ENCODE measurements around the gene HYI. TPM values are rescaled to one million over a fixed set of nuclear protein-coding genes. Genes with fewer than 3 reads are reported as not detected.

The HYI gene
- total and polyA plus RNA-seq, 2 of the 8 experiments (the other 6 are each of a cell fraction or from before 2014, with no cell fraction given) = 14.4 to 17.7 TPM

- CTCF ChIA-PET (ENCODE audit: partially characterized antibody) = interaction anchor here (1.6 to 1.7 kb wide), 2 partner anchors 18 to 53 kb away, joined by 3 read pairs; no protein-coding TSS in a partner anchor
- DNase-seq (ENCODE audit: low read depth in 1 of 2, low spot score in 2 of 2) (no peak), FAIRE-seq (no peak)
- H4K20me1 ChIP-seq (replicated peaks in 1 of 2; ENCODE audit: control insufficient read depth in 1 of 2, insufficient read depth in 2 of 2, low read length in 2 of 2) = peaks cover 0 to 8% of the 10 kb centered on the region in 2 experiments
- H3K9me3 ChIP-seq (ENCODE audit: insufficient read depth in 2 of 2, low read depth in 1 of 2, low read length in 1 of 2) = no peaks in the 10 kb centered on the region
- no peak overlapping the region for H2BK15ac ChIP-seq (ENCODE audit: low read length)
- H3K4me1 ChIP-seq (replicated peaks in 1 of 4; ENCODE audit: control insufficient read depth in 3 of 4, insufficient read depth in 4 of 4, low read length in 3 of 4) = no peaks in the 10 kb centered on the region
- no peak overlapping the region for H3K14ac ChIP-seq (ENCODE audit: insufficient read length)
- H3K23ac ChIP-seq (ENCODE audit: insufficient read length) = no peak overlapping the region
- H3K56ac ChIP-seq (replicated peaks; ENCODE audit: insufficient read length, low read depth, low read length) = no peak overlapping the region
- no peak overlapping the region for H4K91ac ChIP-seq (replicated peaks; ENCODE audit: insufficient read length, low read length)
- no peak overlapping the region for H4K8ac ChIP-seq (ENCODE audit: extremely low read depth, insufficient read depth, low read length)
- no peak for TF ChIP-seq TBP (IDR thresholded peaks at IDR 0.05; ENCODE audit: low read depth, low read length)
- no peak for TF ChIP-seq SAP30 (IDR thresholded peaks at IDR 0.05; ENCODE audit: insufficient read depth, insufficient replicate concordance, low read length)
- TF ChIP-seq RFX5 (IDR thresholded peaks at IDR 0.05; ENCODE audit: borderline replicate concordance, low read depth, low read length) = no peak
- no peak for TF ChIP-seq EZH2 (IDR thresholded peaks at IDR 0.05; ENCODE audit: low read depth, low read length, severe bottlenecking)
- TF ChIP-seq BACH1 (IDR thresholded peaks at IDR 0.05; ENCODE audit: low read length) = no peak
- H3K23me2 ChIP-seq (ENCODE audit: low read depth, low read length) = no peaks in the 10 kb centered on the region
- H2AFZ ChIP-seq (ENCODE audit: low read length) = no peak overlapping the region
- H3K27ac ChIP-seq (ENCODE audit: low read depth, low read length) = no peak overlapping the region
- no peak overlapping the region for H3K9ac ChIP-seq (replicated peaks in 1 of 4; ENCODE audit: extremely low read depth in 1 of 4, low read depth in 3 of 4, low read length in 3 of 4)
- H2BK12ac ChIP-seq (ENCODE audit: low read depth, low read length) = no peak overlapping the region
- 92% methylated on average over 19 of the region's 19 CpGs; no CpG with 5 or more reads in 1 of the 2 experiments for WGBS, 2 experiments (ENCODE audit: extremely low coverage in 1 of 2, insufficient coverage in 1 of 2, insufficient read length in 1 of 2, insufficient replicate concordance in 2 of 2, low coverage in 1 of 2, low lambda C conversion rate in 2 of 2, missing lambda C conversion rate in 1 of 2)
- H2BK5ac ChIP-seq (ENCODE audit: low read depth, low read length) = no peak overlapping the region
- no peak overlapping the region for H3K18ac ChIP-seq (ENCODE audit: extremely low read depth, low read length)
- H3K79me1 ChIP-seq (ENCODE audit: low read depth, low read length) = no peaks in the 10 kb centered on the region
- H2BK120ac ChIP-seq (replicated peaks; ENCODE audit: low read depth, low read length) = no peak overlapping the region
- H2BK20ac ChIP-seq (ENCODE audit: low read length) = no peak overlapping the region
- no peak overlapping the region for H2AK5ac ChIP-seq (ENCODE audit: low read depth, low read length)
- H3K79me2 ChIP-seq (ENCODE audit: control insufficient read depth in 1 of 2, insufficient read depth in 2 of 2, low read length in 2 of 2) = no peaks in the 10 kb centered on the region
- no peak overlapping the region for H3K4me2 ChIP-seq (ENCODE audit: insufficient read depth in 1 of 2, low read depth in 2 of 2, low read length in 2 of 2)
- peaks cover 11 to 41% (median 21%) of the 10 kb centered on the region in 4 experiments; a peak in 6 of 8 replicates for H3K36me3 ChIP-seq (ENCODE audit: control insufficient read depth in 2 of 4, insufficient read depth in 4 of 4, low read length in 3 of 4)
- no peak overlapping the region for H3K4ac ChIP-seq (replicated peaks; ENCODE audit: insufficient read length, low read depth, low read length)
- H3K27me3 ChIP-seq (replicated peaks in 1 of 4; ENCODE audit: control insufficient read depth in 3 of 4, extremely low read depth in 1 of 4, insufficient read depth in 3 of 4, low read length in 3 of 4) = no peaks in the 10 kb centered on the region; a peak in 1 of 7 replicates
- no peak overlapping the region for H4K5ac ChIP-seq (ENCODE audit: insufficient read length, low read depth, low read length)
- no peak overlapping the region for H3K4me3 ChIP-seq (ENCODE audit: extremely low read depth in 1 of 4, insufficient read depth in 2 of 4, low read depth in 3 of 4, low read length in 4 of 4)
- POLR2A ChIA-PET (ENCODE audit: partially characterized antibody) = interaction anchor here (0.7 to 1.8 kb wide), 4 partner anchors 12 to 43 kb away, joined by 3 to 5 read pairs (median 4); no protein-coding TSS in a partner anchor
Observed at GRCh38 chr1:43446881-43447835, 6.6 kb downstream of the HYI start.
